ENCODE data around the gene ADGRD2.

DNA sequence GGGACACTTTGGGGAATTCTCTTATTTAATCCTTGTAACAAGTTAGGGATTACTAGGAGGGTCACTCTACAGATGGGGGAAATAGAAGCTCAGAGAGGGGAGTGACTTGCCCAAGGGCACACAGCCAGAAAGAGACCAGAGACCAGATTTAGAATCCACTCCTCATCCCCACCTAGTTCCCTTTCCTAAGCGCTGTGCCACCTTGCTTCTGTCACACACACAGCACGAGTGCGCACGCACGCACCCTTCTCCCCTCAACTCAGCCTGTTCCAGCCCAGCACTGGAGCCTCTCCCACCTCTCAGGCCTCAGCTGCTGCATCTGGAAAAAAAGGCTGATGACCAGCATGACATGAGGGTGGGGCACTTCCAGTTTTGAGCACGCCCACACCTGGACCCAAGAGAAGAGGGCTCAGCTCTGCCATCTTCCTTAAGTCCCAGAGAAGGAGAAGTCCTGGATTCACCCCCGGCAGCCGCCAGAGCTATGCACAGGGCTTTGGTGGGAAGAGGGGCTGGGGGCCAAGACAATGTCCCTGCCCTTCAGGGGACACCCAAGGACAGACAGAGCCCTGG is 38.5 kb downstream of the ADGRD2 start:
- TF ChIP-seq POLR2A (IDR thresholded peaks at IDR 0.05), result no peak
- TF ChIP-seq, protein P1, sequence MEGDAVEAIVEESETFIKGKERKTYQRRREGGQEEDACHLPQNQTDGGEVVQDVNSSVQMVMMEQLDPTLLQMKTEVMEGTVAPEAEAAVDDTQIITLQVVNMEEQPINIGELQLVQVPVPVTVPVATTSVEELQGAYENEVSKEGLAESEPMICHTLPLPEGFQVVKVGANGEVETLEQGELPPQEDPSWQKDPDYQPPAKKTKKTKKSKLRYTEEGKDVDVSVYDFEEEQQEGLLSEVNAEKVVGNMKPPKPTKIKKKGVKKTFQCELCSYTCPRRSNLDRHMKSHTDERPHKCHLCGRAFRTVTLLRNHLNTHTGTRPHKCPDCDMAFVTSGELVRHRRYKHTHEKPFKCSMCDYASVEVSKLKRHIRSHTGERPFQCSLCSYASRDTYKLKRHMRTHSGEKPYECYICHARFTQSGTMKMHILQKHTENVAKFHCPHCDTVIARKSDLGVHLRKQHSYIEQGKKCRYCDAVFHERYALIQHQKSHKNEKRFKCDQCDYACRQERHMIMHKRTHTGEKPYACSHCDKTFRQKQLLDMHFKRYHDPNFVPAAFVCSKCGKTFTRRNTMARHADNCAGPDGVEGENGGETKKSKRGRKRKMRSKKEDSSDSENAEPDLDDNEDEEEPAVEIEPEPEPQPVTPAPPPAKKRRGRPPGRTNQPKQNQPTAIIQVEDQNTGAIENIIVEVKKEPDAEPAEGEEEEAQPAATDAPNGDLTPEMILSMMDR (IDR thresholded peaks at IDR 0.05), result no peak

All from breast epithelium (tissue), 3 donors.